Measurements from ENCODE around the gene E2F7.
A peak's percentile ranks its signal among the peaks of the same experiment; 100 is the strongest.

The E2F7 gene

GRCh38 chr12:77010691-77011548, 54.4 kb downstream of the E2F7 start:
- peak; percentile 20 to 50 (median 31) for DNase-seq

GRCh38 chr12:77007476-77007875, 57.9 kb downstream of the E2F7 start:
- no peak for DNase-seq

DNA sequence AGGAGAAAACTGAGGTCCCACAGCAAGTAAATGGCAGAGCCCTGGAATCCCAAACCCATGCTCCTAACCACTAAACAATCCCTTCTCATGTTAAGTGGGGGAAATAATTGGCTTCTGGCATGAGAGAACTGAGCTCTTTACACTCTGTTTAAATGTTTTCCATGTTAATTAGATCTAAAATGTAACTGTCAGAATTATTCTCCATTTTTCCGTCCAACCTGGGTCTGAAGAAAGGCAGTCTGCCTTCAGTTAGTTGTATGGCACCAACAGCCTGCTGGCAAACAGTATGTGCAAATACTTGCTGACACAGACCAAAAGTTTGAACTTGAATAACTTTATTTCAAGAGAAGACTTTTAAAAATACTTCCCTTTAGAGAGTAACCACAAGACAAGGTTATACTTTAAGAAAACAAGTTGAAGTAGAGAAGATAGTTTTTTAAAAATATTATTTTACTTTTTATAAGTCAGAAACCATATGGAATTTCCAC, 59.7 kb downstream of the E2F7 start:
- no peak for DNase-seq

GRCh38 chr12:77003914-77004313, 61.5 kb downstream of the E2F7 start:
- DNase-seq, result no peak

DNA sequence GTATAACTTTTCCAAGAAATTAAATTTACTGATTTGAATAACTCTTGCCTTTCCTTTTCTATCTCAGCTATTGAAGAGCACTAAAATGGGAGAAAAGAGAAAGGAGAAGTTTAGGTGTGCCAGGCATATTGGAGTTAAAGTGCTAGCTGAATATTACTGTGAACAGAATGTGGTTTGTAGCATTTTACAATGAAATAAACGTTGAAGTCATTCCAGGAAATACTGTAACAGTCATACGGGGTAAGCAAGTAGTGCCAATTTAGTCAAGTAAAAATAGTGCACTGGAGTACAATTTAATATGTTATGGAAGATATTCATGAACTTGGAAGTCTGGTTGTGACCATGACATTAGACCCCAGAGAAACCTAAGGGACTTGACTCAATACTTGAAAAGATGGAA, 62.1 kb downstream of the E2F7 start:
- peak in 1 of 5 donors; percentile 43 for DNase-seq

DNA sequence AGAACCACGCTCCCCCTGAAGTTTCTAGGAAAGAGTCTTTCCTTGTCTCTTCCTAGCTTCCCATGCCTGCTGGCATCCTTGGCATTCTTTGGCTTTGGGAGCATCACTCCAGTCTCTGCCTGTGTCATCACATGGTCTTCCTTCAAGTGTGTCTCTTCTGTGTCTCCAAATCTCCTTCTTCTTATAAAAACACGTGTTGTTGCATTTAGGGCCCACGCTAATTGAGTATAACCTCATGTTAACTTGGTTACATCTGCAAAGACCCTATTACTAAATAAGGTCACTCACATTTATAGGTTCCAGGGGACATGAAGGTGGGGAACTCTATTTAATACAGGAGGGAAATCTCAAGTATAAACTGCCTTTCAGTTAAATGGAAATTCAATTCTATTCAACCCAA, 63.0 kb downstream of the E2F7 start:
- DNase-seq, result no peak

DNA sequence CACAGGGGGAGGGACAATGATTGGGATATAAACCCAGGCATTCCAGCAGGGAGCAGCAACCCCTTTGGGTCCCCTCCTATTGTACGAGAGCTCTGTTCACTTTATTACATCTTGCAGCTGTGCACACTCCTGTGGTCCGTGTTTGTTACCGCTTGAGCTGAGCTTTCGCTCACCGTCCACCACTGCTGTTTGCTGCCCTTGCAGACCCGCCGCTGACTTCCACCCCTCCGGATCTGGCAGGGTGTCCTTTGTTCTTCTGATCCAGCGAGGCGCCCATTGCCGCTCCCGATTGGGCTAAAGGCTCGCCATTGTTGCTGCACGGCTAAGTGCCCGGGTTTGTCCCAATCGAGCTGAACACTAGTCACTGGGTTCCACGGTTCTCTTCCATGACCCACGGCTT, 64.1 kb downstream of the E2F7 start:
- DNase-seq, result no peak

DNA sequence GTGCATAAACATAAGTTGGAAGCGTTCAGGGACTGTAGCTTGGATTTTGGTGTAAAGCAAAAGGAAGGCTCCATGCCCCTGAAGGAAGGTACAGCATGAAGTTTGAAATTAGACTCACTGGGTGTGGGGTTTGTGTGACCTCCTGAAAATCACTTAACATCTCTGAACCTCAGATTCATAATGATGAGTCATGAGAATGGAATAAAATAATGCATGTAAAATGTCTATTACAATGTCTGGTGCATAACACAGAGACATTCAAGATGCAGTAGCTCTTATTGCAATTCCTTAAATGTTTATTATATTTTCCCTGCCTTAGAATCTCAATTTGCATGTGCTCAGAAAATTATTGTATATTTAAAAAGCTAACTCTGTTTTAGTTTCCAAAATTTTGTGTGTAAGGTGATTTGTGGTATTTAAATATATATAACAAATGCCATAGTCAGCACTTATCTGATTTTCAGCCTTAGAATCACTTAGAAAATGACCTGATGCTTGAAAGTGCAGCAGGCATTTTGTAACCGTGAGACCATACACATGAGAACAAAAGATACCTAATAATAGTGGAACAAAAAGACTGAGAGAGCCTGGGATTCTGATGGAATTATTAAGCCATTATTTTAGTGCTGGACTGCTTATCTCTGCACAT, 66.3 kb downstream of the E2F7 start:
- DNase-seq, result no peak

GRCh38 chr12:76998386-76998785, 67.0 kb downstream of the E2F7 start:
- no peak for DNase-seq

- no peak for DNase-seq
Measured at GRCh38 chr12:76997011-76997780, 68.2 kb downstream of the E2F7 start.

GRCh38 chr12:76990716-76991115, 74.7 kb downstream of the E2F7 start:
- DNase-seq, result no peak

GRCh38 chr12:76984566-76984965, 80.8 kb downstream of the E2F7 start:
- no peak for DNase-seq

DNA sequence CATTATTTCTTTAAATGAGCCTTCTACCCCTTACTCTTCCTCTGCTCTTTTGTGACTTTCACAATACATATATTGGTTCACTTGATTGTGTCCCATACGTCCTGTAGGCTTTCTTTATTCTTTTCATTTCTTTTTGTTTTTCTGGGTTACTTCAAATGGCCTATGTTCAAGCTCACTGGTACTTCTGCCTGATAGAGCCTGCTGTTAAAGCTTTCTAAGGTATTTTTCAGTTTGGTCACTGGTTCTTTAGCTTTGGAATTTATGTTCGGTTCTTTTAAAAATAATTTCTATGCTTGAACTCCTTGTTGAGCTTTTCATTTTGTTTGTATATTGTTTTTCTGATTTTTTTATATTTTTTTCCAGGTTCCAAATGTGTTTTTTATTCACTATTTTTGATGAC, 81.9 kb downstream of the E2F7 start:
- no peak for DNase-seq

GRCh38 chr12:76980196-76980595, 85.2 kb downstream of the E2F7 start:
- no peak for DNase-seq

DNA sequence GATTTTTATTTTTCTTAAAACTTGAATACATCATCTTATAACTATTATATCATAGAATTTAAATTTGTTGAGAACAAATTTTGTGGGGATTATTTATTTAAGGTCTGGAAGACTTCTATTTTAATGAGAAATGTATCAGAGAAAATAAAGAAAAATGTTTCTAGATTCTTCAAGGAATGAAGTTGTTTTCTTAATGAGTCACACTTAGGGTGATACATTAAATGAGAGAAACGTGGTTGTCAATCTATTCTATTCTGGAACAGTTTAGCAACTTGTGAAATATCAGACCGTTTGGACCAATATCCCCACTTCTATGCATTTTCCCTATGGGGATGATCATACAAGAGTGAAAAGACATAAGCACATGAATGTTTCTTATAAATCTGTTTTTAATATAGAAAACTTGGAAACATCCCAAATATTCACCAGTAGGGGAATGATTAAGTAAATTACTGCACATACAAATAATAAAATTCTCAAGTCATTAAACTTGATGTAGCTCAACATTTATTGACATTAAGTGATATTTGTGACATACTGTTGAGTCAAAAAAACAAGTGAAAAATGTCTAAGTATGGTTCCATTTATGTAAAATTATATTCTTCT, 88.5 kb downstream of the E2F7 start:
- DNase-seq, result no peak

Data from T-helper 1 cell (primary cell).